T-cell (primary cell): ENCODE data around the gene MARCKS. TPM values are rescaled to one million over a fixed set of nuclear protein-coding genes. Genes with fewer than 3 reads are reported as not detected.

ENCODE experiments used
- ATAC-seq, 4 experiments: fragments of 200-7000 bp in 3 of 4; fragments of 150-1000 bp in 1 of 4; cut with Tn5 transposase; replicated peaks in 1 of 4; 1 replicate in 3 of 4; 2 replicates in 1 of 4; pipeline ENCODE4 v1.10.0; 2021; ENCODE audit warnings: moderate library complexity in 3 of 4, mild to moderate bottlenecking in 2 of 4, moderate number of reproducible peaks in 1 of 4
- CTCF ChIA-PET, 2 donors: fragments of 300-600 bp; sonication (Branson Sonifier 250); formaldehyde crosslinking; loops; one replicate each; lab custom pipeline; 2022; ENCODE audit warnings: antibody characterized with exemption in 2 of 2; lab: Charles Lee
- POLR2A ChIA-PET, 2 donors: fragments of 300-600 bp; sonication (Branson Sonifier 250); formaldehyde crosslinking; loops; one replicate each; lab custom pipeline; 2022; ENCODE audit warnings: antibody characterized with exemption in 2 of 2; lab: Charles Lee
- DNase-seq, 35 experiments: peaks; one replicate each; pipeline versions ENCODE4 v3.0.0 to v3.0.0-alpha.2; 2013 to 2023
- H3K27ac ChIP-seq: one replicate; pipeline ENCODE4 v1.5.1; 2013; ENCODE audit warnings: low read length
- H3K27me3 ChIP-seq, 2 experiments: replicated peaks in 1 of 2; 1 replicate in 1 of 2; 2 replicates in 1 of 2; pipeline versions ENCODE4 v1.6.1 to v1.7.0; 2013; ENCODE audit warnings: low read length in 1 of 2, mixed read lengths in 1 of 2; ENCODE audit not compliant: control insufficient read depth in 2 of 2, insufficient read depth in 2 of 2; ENCODE audit errors: extremely low read depth in 1 of 2
- H3K36me3 ChIP-seq, 2 donors: 1 replicate in 1 of 2; 2 replicates in 1 of 2; pipeline versions ENCODE4 v1.6.1 to v1.7.0; 2013; ENCODE audit warnings: low read length in 1 of 2; ENCODE audit not compliant: control insufficient read depth in 2 of 2, insufficient read depth in 1 of 2; ENCODE audit errors: extremely low read depth in 1 of 2
- H3K4me1 ChIP-seq, 2 experiments: 1 replicate in 1 of 2; 2 replicates in 1 of 2; pipeline versions ENCODE4 v1.6.1 to v1.7.0; 2013; ENCODE audit warnings: low read length in 2 of 2, mixed read lengths in 1 of 2; ENCODE audit not compliant: insufficient read depth in 2 of 2, control insufficient read depth in 1 of 2; ENCODE audit errors: extremely low read depth in 1 of 2
- H3K4me3 ChIP-seq, 2 donors: 1 replicate in 1 of 2; 2 replicates in 1 of 2; pipeline versions ENCODE4 v1.5.1 to v1.7.0; 2013; ENCODE audit warnings: mild to moderate bottlenecking in 2 of 2, low read length in 1 of 2, moderate library complexity in 1 of 2; ENCODE audit not compliant: control insufficient read depth in 1 of 2; ENCODE audit errors: extremely low read depth in 1 of 2
- H3K9me3 ChIP-seq: 2 replicates; pipeline ENCODE4 v1.7.0; 2013
- H3K27ac Mint-ChIP-seq, 2 donors: one replicate each; pipeline ENCODE4 v1.8.0; 2020 to 2021; ENCODE audit warnings: mild to moderate bottlenecking in 2 of 2, mixed read lengths in 2 of 2
- H3K27me3 Mint-ChIP-seq, 2 donors: one replicate each; pipeline ENCODE4 v1.8.0; 2021 to 2022; ENCODE audit warnings: mixed read lengths in 2 of 2
- H3K36me3 Mint-ChIP-seq: one replicate; pipeline ENCODE4 v1.8.0; 2021; ENCODE audit warnings: mixed read lengths
- H3K4me1 Mint-ChIP-seq, 3 donors: one replicate each; pipeline ENCODE4 v1.8.0; 2020 to 2022; ENCODE audit warnings: mixed read lengths in 3 of 3, mild to moderate bottlenecking in 1 of 3
- H3K4me3 Mint-ChIP-seq, 3 donors: one replicate each; pipeline ENCODE4 v1.8.0; 2020 to 2022; ENCODE audit warnings: mild to moderate bottlenecking in 3 of 3, mixed read lengths in 3 of 3, moderate library complexity in 3 of 3
- H3K9me3 Mint-ChIP-seq, 3 donors: one replicate each; pipeline ENCODE4 v1.8.0; 2020 to 2022; ENCODE audit warnings: mixed read lengths in 3 of 3
- WGBS: methylation state at CpG from one replicate; pipeline ENCODE4 v1.1.5; 2013; ENCODE audit warnings: missing lambda C conversion rate; ENCODE audit not compliant: insufficient coverage; 5-methylcytosine and 5-hydroxymethylcytosine counted together
- total RNA-seq, 35 experiments: library from RNA in 6 of 35; stranded (reverse) in 6 of 35; fragments of 120-200 nt in 1 of 35; gene quantifications; one replicate each; pipeline versions ENCODE4 v1.2.1 to v1.2.4 and lab custom pipeline; 2013 to 2026

Gene MARCKS
- total RNA-seq, 5 donors from 2014 or later (not counting 1 experiment from before 2014, with no cell fraction given), result 0.33 to 2.6 (median 1.2) TPM

DNA sequence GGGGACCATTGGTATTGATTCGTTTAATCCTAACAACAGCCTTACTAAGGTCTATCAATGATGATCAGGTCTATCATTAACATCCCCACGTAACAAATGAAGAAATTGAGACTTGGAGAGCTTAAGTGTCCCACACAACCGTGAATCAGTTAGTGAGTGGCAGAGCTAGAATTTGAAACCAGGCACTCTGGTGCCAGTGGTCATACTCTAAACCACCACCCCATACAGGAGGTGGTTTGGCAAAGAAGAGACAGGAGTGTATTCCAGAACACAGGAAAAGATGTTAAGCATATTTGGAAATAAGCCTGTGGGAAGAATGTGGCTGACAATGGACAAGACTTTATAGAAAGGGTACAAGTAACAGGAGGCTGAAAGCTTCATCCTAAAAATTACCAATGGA, 35.7 kb upstream of the MARCKS start:
- Histone ChIP-seq H3K27me3 (peaks cover 0 to 5% of the 10 kb centered on the region in 2 experiments), H3K4me3 (no peak overlapping the region), H3K9me3 (no peaks in the 10 kb centered on the region), H3K27ac (no peak overlapping the region), H3K4me1 (no peaks in the 10 kb centered on the region), H3K36me3 (no peaks in the 10 kb centered on the region)
- H3K4me3 Mint-ChIP-seq, result no peak overlapping the region
- H3K36me3 Mint-ChIP-seq, result no peaks in the 10 kb centered on the region
- ChIA-PET CTCF (interaction anchor here in 1 of 2 donors (0.6 kb wide), 2 partner anchors 10 to 1222 kb away, joined by 3 to 8 read pairs; no protein-coding TSS in a partner anchor), POLR2A (no interaction called here)
- no peaks in the 10 kb centered on the region for H3K4me1 Mint-ChIP-seq
- H3K27me3 Mint-ChIP-seq, result peaks cover 3 to 7% of the 10 kb centered on the region in 2 donors
- no peak overlapping the region for H3K27ac Mint-ChIP-seq
- no peak for ATAC-seq
- no peak for DNase-seq
- H3K9me3 Mint-ChIP-seq, result no peaks in the 10 kb centered on the region
- WGBS, result no CpG with 5 or more reads among the region's 3 CpGs

DNA sequence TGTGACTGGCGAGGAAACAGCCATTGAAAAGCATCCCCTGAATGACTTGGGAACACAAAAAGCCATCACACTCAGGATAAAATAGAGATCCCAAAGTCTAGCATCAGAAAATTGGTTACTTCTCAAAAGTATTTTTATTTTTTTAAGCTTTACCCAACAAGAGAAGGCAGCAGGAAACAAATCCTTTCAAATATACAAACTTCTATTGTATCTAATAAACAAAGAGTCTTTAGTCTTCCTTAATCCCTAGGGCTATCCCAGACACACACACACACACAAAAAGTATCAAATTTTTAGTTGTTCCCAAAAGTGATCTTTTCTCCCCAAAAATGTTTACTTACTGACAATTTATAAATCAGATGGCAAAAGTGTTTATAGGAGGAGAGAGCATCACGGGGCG, 33.2 kb upstream of the MARCKS start:
- no peak overlapping the region for H3K4me3 ChIP-seq
- H3K4me1 Mint-ChIP-seq, result no peaks in the 10 kb centered on the region
- WGBS, result 80% methylated on average over 1 of the region's 3 CpGs
- H3K27ac Mint-ChIP-seq, result no peak overlapping the region
- no peaks in the 10 kb centered on the region for H3K4me1 ChIP-seq
- peaks cover 3 to 17% of the 10 kb centered on the region in 2 donors for H3K27me3 Mint-ChIP-seq
- H3K36me3 Mint-ChIP-seq, result no peaks in the 10 kb centered on the region
- H3K27ac ChIP-seq, result no peak overlapping the region
- CTCF ChIA-PET, result no interaction called here
- no peak for DNase-seq
- no peaks in the 10 kb centered on the region for H3K36me3 ChIP-seq
- H3K27me3 ChIP-seq, result peaks cover 0 to 3% of the 10 kb centered on the region in 2 experiments
- no peak overlapping the region for H3K4me3 Mint-ChIP-seq
- H3K9me3 Mint-ChIP-seq, result peaks cover 0 to 4% (median 0%) of the 10 kb centered on the region in 3 donors
- H3K9me3 ChIP-seq, result no peaks in the 10 kb centered on the region
- POLR2A ChIA-PET, result no interaction called here
- no peak for ATAC-seq

- Mint-ChIP-seq H3K9me3 (peaks cover 0 to 4% (median 0%) of the 10 kb centered on the region in 3 donors), H3K4me3 (no peak overlapping the region), H3K36me3 (no peaks in the 10 kb centered on the region), H3K27me3 (peaks cover 3 to 18% of the 10 kb centered on the region in 2 donors), H3K4me1 (no peaks in the 10 kb centered on the region), H3K27ac (no peak overlapping the region)
- ChIA-PET POLR2A (no interaction called here), CTCF (interaction anchor here in 1 of 2 donors (0.8 kb wide), 1 partner anchor 1246 kb away, joined by 3 read pairs; no protein-coding TSS in a partner anchor)
- H3K4me1 ChIP-seq, result no peaks in the 10 kb centered on the region
- DNase-seq, result no peak
- no peak overlapping the region for H3K27ac ChIP-seq
- 77% methylated on average over 2 of the region's 2 CpGs for WGBS
- no peak for ATAC-seq
- H3K27me3 ChIP-seq, result peaks cover 0 to 3% of the 10 kb centered on the region in 2 experiments
- no peaks in the 10 kb centered on the region for H3K9me3 ChIP-seq
- no peaks in the 10 kb centered on the region for H3K36me3 ChIP-seq
- H3K4me3 ChIP-seq, result no peak overlapping the region
Measured at GRCh38 chr6:113824411-113824810, 32.7 kb upstream of the MARCKS start.

DNA sequence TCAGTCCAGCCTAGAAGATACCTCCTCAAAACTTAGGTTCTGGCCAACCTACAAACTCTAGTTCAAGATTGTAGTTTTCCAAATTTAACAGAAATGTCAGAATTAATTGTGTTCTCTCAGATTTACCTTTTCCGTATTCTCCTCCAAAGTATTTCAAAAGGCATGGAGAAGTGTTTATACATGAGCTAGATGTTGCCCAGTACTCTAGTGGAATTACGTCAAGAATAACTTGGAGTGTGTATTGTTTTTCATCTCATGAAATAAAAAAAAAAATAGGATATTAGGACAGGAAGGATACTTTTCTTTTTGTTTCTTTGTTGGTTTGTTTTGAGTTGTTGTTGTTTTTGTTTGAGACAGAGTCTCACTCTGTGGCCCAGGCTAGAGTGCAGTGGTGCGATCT, 32.3 kb upstream of the MARCKS start:
- no peak for ATAC-seq
- no peaks in the 10 kb centered on the region for H3K36me3 Mint-ChIP-seq

DNA sequence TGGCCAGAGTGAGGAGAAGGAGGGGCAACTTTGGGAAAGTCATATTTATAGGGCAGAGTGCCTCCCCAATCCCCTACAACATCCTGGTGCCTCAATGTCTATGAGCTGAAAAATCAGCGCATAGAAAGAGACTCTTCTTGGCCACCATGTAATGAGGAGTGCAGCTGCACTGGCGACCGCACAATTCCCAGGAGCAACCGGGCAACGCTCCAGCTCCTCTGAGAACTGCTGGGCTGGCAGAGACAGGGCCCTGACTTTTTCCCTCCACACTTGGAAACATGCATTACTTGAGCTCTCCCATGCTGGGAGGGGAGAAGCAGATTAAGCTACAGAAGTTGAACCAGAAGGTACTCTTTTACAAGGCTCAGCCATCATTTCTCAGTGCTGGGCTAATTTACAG, 31.4 kb upstream of the MARCKS start:
- no peak for DNase-seq
- CTCF ChIA-PET, result no interaction called here
- H3K9me3 Mint-ChIP-seq, result peaks cover 0 to 4% (median 0%) of the 10 kb centered on the region in 3 donors
- peaks cover under 1 to 23% of the 10 kb centered on the region in 2 donors for H3K27me3 Mint-ChIP-seq
- 100% methylated on average over 1 of the region's 5 CpGs for WGBS
- ATAC-seq, result no peak
- no peaks in the 10 kb centered on the region for H3K4me1 Mint-ChIP-seq
- no peaks in the 10 kb centered on the region for H3K9me3 ChIP-seq
- H3K36me3 ChIP-seq, result no peaks in the 10 kb centered on the region
- POLR2A ChIA-PET, result no interaction called here
- H3K4me3 ChIP-seq, result no peak overlapping the region
- H3K27me3 ChIP-seq, result peaks cover 0 to 3% of the 10 kb centered on the region in 2 experiments
- no peak overlapping the region for H3K27ac Mint-ChIP-seq
- no peaks in the 10 kb centered on the region for H3K36me3 Mint-ChIP-seq
- no peaks in the 10 kb centered on the region for H3K4me1 ChIP-seq
- H3K4me3 Mint-ChIP-seq, result no peak overlapping the region
- H3K27ac ChIP-seq, result no peak overlapping the region

More for the DNA sequence above, 32.3 kb upstream of the MARCKS start:
- 100% methylated on average over 1 of the region's 3 CpGs for WGBS
- no peaks in the 10 kb centered on the region for H3K4me1 ChIP-seq
- H3K4me3 ChIP-seq, result no peak overlapping the region
- no peaks in the 10 kb centered on the region for H3K4me1 Mint-ChIP-seq
- H3K4me3 Mint-ChIP-seq, result no peak overlapping the region
- H3K36me3 ChIP-seq, result no peaks in the 10 kb centered on the region
- no peak overlapping the region for H3K27ac ChIP-seq
- peaks cover 0 to 3% of the 10 kb centered on the region in 2 experiments for H3K27me3 ChIP-seq
- no peak for DNase-seq
- ChIA-PET POLR2A (no interaction called here), CTCF (interaction anchor here in 1 of 2 donors (0.8 kb wide), 1 partner anchor 1246 kb away, joined by 3 read pairs; no protein-coding TSS in a partner anchor)
- H3K27ac Mint-ChIP-seq, result no peak overlapping the region
- peaks cover 0 to 4% (median 0%) of the 10 kb centered on the region in 3 donors for H3K9me3 Mint-ChIP-seq
- H3K27me3 Mint-ChIP-seq, result peaks cover 3 to 23% of the 10 kb centered on the region in 2 donors
- no peaks in the 10 kb centered on the region for H3K9me3 ChIP-seq

DNA sequence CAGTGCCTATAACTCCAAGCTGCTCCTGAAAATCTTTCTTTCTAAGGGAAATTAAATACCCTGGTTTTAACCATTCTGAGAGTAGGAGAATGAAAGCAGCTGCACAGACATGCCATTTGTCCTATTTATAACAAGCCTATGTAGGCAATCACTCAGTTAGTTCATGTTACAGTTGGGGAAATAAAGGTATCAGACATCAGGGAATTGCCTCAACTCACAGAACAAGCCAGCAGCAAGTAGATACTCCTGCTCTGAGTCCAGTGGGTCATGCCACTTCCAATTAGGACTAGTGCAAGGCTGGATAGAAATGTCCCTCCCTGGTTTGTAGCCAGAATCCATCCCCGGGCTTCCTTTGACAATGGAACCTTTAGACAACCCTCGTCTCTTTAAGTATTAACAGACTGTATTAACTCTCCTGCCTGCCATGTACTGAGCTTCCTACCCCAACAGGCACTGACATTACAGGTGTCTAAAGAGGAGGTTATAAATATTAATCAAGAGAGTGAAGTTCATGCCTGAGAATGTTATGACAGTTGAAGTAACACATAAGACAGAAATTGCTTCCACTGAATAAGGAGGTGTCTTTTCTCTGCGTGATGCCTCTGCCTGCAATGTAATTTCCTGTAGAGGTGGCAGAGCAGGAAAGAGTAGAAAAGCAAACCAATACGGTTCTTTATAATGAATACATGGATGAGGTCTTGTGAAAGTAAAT, 28.0 kb upstream of the MARCKS start:
- Histone ChIP-seq H3K4me1 (no peaks in the 10 kb centered on the region), H3K4me3 (no peak overlapping the region), H3K27me3 (no peaks in the 10 kb centered on the region), H3K9me3 (no peaks in the 10 kb centered on the region), H3K36me3 (no peaks in the 10 kb centered on the region), H3K27ac (no peak overlapping the region)
- Mint-ChIP-seq H3K36me3 (no peaks in the 10 kb centered on the region), H3K27me3 (peaks cover 0 to 19% of the 10 kb centered on the region in 2 donors), H3K27ac (no peak overlapping the region), H3K4me1 (no peaks in the 10 kb centered on the region), H3K4me3 (no peak overlapping the region), H3K9me3 (peaks cover 0 to 4% (median 0%) of the 10 kb centered on the region in 3 donors)
- no peak for DNase-seq
- no peak for ATAC-seq
- WGBS, result no CpG with 5 or more reads among the region's 4 CpGs
- ChIA-PET POLR2A (no interaction called here), CTCF (no interaction called here)
